ENCODE results near the gene DNAJC11.
"Not testable (repeated sequence)": the region's sequence is repeated elsewhere in the genome, so short reads cannot be mapped to it uniquely, and the experiment has no call there.

DNAJC11 gene

DNA sequence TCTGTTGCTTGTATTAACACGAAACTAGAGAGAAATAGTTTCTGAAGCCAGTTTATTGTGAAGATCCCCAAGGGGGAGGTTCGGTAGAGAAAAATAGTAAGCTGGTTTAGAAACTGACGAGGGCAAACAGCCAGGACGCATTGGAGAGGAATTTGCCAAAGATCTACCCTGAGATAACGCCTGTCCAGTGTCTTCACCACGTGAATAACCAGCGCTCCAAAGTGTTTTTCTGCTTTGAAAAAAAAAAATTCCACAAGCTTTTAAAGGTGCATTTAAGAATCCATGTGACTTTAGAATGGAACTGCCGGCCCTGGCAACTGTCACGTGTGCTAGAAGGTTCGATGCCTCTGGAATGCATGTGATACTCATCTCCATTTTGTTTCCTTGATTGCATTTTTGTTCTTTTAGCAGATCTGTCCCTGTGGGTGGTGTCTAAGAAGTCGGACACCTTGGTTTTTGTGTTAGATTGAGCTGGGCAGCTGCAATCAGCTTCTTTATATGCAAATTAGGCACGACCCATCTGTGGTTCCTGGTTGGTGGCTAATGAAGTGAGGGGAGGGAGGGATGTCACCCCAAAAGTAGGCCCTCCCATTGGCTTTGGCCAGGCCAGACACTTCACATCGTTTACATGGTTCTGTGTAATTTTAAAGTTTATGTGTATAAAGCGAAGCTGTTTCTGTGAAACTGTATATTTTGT lies 78.2 kb downstream of the DNAJC11 start:
- DNase-seq (ENCODE audit: low read depth) = no peak

DNA sequence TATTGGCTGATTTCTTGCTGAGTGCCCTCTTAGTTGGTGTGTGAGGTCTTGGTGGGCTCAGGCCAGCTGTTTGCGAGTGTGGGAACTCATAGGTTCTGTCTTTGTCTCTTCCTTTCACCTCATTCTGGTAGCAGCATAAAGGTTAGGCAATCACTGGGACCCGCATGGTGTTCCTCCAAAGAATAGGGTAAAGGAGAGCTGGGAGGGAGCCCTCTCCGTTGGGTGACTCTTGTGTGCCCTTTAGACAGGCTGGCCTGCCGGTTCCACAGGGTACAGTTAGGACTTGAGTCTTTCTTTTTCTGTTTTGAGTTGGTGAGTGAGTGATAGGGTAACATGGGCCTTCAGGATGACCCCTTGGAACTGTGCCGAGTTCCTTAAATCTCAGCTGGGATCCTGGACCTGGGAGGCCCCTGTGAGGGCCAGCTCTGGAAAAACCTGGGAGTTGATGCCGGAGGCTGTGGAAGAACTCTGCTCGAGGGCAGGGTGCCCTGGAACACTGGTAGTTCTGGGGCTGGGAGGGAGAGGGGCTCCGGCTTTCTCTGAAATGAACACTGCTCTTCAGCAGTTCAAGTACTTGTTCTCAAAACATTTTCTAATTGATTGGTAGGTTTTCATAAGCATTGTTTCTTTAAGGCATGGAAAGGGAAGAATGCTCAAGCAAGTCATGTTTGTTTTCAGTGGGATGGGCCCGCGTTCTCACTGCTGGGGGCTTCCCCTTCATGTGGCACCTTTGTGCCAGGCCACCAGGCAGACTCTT lies 79.0 kb downstream of the DNAJC11 start:
- DNase-seq (ENCODE audit: low read depth) = no peak

DNA sequence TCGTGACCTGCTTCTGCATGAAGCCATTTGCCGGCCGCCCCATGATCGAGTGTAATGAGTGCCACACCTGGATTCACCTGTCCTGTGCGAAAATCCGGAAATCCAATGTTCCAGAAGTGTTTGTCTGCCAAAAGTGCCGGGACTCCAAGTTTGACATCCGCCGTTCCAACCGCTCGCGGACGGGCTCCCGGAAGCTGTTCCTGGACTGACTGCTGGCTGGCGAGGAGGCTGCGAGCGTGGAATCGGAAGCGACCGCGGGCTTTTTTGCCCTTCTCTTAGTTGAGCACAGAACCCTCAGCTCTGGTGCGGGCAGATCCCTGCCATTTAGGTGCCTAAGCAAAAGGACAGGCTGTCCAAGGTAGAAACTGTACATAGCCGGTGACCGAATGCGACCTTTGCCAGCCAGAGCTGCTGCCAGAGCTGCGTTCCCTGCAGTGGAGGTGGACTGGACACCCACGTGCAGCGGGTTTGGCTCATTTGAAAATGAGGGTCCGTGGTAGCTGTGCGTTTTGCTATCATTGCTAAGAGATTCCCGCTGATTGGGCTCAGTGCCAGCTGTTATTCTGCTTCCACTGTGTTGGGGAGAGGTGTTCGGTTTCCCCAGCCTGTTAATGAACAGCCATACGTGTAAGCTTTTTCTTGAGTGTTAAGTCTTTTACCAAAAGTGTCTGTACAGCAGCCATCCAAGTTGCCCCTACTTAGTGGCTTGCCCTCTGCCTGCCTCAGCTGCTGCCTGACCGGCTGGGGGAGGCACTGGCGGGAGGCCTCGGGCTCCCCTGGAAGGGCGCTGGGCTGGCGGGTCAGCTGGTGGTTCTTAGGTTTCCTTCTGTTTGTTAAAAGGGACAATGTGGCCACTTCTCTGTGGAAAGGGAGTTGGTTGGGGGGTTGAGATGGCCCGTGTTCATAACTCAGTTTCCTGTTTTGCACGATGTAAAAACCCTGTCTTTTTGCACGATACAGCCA lies 79.9 kb downstream of the DNAJC11 start:
- no peak for DNase-seq (ENCODE audit: low read depth)

DNA sequence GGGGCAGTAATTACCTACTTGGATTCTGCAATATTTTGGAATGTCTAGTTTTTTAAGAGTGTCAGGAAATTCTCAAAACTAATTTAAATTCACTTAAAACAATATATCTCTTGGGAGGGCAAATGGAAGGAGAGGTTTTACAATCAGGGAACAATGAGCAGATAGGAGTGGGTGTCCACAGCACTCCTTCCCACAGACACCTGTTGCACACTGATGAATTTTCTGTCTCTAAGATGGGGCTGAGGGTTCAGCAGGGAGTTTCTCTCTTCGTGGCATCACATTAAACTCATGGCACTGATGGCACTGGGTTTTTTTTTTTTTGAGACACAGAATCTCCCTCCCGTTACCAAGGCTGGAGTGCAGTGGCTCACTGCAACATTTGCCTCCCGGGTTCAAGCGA lies 82.6 kb downstream of the DNAJC11 start:
- no peak for DNase-seq (ENCODE audit: low read depth)

DNA sequence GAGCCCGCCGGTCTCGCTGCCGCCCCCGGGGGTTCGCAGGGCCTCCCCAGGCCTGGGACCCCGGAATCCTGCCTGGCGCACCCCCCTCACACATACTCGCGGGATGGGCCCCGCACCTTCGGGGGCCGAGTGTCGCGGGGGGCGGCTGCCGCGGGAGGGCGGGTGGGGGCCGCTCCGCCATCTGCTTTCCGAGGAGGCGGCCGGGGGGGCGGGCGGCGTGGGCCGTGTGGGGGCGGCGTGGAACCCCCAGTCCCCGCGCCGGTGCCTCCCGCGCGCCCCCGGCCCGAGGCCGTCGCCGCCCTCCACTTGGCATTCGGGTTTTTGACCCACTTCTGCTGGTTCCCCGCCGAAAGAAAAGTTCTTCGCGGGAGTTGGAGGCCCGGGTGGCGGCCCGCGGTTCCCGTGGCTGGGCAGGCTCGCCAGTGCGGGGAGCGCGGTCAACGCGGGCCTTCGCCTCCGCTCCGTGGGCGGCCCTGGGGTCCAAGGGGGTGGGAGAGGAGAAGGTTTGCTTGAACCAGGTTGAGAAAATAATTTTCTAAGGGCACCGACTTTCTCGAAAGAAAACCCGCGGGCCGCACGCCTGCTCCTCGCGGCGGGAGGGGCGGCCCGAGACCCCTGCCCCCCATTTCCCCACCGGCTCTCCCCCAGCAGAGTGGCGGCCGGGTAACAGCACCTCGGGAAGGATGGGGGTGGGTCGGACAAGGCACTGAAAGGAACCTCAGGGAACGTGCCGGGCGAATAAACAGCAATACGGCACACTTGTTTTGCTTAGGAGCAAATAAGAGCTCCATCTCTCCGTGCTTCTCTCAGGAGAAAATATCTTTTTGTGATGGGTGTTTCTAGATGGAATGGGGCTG lies 86.5 kb downstream of the DNAJC11 start:
- DNase-seq (ENCODE audit: low read depth) = peak; percentile 22

DNA sequence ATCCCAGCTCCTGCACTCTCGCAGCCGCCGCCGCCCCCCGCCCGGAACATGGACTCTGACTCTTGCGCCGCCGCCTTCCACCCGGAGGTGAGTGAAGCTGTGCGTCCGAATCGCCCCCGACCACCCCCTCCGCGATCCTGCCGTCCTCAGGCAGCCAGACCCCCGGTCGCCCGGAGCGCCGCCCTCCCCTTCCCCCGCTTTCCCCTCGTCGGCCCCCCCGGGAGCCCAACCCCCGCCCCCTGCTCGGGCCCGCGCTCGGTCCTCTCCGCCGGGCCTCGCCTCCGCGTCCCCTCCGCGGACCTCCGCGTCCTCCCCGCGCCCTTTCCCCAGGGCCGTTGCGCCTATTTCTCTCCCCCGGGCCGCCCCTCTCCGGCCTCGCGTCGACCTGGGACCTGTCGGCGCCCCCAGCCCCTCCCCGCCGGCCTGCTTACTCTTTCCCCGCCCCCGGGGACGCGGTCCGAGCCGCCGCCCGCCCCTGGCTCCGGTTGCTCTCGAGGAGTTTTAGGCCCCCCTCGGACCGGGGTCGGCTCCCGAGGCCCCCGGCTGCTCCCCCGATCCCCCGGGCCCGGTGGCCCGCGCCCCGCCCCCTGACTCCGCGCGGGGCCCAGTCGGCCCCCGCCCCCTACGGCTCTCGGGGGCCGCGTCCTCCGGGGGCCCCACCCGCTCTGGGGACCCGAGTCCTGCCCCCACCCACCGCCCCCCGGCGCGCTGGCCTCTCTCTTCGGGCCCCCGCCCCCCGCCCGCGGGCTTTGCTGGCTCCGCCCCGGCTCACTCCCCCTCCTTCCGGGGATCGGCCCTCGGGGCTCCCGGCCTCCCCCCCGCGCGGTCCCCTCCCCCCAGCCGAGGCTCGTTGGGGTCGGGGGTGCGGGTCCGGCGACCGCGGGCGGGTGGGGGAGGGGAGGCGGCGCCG lies 87.3 kb downstream of the DNAJC11 start:
- peak; percentile 56 for DNase-seq (ENCODE audit: low read depth)

DNA sequence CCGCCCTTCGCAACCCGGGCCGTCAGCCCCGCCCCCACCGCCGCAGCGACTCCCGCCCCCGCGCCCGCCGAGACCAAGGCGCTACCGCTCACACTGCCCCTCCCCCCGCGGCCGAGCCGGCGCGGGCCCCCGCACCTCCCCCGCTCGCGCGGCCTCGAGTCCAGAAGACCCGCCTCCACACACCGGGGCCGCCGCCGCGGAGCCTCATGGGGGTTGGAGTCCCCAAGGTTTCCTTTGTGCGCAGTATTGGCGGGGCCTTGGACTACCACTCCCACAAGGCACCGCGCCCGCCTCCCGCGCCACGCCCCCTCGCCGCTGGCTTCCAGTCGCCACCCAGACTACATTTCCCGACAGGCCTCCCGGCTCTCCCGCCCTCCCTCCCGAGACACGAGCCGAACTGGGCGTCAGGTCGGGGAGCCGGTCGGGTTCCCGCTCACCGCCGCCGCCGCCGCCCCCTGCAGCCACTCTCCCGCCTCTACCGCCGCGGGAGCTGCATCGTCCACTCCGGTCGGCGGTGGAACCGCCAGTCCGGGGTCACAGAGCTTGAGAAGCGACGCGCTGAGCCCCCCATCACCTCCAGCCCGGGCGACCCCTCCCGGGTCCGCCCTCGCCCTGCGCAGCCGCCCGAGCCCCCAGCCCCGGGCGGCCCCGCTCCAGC lies 88.1 kb downstream of the DNAJC11 start, which contains the start of gene PHF13:
Gene PHF13, plus strand, starts transcription at position 371 of the 658 bp plus-strand sequence. CDS start 336 bp downstream, outside the sequence.
- DNase-seq (ENCODE audit: low read depth) = peak; percentile 98

DNA sequence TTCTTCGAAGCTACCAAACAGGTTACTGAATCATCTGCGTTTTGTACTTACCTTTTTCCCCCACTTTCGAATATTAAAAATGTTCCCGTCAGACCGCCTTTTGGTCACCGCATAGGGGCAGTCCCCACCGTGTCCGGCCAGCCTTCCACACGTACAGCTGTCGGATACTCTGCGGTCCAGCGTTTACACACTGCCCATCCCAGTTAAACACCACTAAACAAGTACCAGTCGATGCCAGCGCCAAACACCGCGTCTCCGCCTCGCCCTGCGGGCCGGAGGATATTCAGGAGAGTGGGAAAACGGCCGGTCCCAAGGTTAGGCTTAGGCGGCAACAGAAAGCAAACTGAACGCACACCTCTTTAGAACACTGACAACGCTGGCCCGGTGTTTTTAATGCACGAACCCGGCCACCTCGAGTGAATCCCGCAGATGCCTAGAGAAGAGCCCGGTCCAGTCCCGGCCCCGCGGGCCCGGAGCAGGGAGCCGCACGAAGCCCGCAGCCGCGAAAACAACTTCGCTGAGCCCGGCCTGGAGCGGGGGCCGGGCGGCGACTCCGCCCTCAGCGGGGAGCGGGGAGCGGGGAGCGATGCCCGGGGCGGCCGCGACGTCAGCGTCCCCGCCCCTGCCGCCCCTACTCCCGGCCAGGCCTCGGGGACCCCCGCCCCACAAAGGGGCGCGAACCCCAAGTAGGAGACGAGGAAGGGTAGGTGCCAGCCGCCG lies 88.8 kb downstream of the DNAJC11 start:
- DNase-seq (ENCODE audit: low read depth) = peak; percentile 56

DNA sequence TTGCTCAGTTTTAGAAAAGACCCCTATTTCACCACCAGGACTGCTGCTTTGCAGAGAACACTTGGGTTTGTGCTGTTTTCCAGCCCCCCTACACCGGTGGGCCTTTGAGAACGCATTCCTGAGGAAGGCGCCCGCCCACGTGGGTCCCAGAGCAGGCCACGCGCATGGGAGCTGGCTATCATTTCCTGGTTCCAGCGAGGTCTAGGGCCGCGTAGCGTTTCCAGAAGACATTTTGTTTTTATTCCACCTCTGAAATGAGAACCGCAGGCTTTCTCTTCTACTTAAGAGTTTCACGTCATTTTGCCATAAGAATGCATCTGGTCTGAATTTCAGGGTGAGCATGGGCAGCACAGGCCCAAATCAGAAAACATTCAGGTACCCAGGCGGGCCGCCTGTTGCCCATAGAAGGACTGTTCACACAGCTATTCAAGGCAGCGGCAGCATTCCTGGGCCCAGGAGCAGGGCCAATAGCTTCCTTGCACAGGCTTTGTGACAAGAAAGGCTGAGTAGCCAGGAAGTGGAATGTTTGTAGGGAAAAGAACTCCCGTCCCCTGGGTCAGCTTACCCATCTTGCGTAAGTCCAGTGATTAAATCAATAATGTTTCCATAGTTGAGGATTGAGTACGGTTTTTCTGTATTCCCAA lies 97.6 kb downstream of the DNAJC11 start:
- peak; percentile 79 for DNase-seq (ENCODE audit: low read depth)

DNA sequence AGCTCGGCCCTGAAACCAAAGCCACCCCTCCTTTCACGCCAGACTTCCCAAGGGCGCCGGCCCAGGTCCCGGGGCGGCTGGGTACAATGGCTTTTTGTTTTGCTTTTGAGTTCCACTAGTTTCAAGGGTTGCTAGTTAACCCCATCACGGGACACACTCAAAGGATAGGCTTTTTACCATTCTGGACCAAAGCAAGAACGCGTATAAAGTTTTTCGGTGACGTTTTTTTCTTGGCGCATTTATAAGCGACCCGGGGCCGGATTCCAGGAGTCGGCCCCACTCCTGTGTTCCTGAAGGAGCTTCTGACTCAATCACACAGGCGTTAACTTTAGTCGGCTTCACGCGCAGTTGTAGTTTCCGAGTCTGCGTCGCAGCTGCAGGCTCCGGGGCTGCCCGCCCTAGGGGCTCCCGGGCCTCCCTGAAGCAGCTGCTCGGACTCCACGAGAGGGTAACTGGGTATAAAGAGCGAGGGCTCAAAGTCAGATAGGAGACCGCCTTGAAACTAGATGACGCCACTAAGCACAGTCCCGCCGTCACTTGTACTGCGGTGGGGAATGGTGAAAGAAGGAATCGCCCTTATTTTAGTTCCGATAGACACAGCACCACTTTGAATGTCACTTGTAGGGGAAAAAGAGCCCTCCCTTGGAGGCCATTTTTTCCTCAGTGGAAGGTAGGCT lies 98.2 kb downstream of the DNAJC11 start:
- peak; percentile 81 for DNase-seq (ENCODE audit: low read depth)

DNA sequence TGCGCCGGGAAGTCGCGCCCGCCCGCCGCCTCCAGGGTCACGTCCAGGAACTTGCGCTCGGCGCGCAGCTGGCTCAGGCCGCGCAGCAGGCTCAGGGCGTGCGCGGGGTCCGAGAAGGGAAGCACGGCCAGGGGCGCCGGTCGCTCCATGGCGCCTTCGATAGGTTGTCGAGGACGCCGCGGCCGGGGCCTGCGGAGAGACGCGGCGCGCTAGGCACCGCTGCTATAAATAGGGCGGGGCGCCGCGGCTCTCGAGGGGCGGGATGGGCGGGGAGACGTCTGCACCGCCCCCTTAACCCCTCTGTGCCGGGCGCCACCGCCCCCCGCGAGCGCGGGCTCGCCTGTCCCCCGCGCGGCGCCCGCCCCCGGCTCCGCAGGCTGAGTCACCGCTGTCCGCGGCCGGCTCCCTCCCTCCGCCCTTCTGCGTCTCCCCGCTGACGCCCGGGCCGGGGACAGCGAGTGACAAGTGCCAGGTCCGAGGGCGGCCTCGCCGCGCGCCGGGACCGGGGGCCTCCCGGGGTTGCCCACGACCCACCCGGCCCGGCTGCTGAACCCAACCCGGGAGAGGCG lies 98.9 kb downstream of the DNAJC11 start, which contains the start of gene KLHL21:
Gene KLHL21, minus strand, starts transcription at position 201 of the 569 bp plus-strand sequence. Its CDS starts 52 bp downstream, at position 149.
- DNase-seq (ENCODE audit: low read depth) = peak; percentile 91

DNA sequence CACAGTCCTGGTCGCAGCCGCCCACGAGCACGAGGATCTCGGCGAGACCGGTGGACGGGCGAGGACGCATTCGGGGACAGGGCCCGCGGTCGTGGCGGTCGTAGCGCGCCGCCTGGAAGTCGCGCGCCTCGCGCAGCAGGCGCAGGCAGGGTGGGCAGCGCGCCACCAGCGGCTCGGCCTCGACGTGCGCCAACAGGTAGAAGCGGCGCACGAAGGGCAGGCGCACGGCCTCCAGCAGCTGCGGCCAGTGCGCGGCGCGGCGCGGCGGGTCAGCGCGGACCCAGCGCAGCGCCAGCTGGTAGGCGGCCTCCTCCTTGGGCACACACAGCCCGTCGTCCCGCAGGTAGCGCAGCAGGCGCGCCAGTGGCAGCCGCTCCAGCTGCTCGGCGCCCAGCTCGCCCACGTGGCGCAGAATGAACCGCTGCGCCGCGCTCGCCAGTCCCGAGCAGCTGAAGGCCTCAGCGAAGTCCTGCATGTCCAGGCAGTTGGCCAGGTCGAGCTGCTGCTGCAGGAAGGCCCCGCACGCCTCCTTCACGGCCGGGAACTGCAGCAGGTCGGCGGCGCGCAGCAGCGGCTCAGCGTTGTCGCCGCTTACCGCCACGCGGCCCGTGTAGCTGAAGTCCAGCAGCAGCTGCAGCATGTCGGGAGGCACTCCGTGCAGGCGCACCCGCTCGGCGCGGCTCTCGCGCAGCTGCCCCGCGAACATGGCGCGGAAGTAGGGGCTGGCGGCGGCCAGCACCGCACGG lies 99.5 kb downstream of the DNAJC11 start:
- DNase-seq (ENCODE audit: low read depth) = peak; percentile 37

DNA sequence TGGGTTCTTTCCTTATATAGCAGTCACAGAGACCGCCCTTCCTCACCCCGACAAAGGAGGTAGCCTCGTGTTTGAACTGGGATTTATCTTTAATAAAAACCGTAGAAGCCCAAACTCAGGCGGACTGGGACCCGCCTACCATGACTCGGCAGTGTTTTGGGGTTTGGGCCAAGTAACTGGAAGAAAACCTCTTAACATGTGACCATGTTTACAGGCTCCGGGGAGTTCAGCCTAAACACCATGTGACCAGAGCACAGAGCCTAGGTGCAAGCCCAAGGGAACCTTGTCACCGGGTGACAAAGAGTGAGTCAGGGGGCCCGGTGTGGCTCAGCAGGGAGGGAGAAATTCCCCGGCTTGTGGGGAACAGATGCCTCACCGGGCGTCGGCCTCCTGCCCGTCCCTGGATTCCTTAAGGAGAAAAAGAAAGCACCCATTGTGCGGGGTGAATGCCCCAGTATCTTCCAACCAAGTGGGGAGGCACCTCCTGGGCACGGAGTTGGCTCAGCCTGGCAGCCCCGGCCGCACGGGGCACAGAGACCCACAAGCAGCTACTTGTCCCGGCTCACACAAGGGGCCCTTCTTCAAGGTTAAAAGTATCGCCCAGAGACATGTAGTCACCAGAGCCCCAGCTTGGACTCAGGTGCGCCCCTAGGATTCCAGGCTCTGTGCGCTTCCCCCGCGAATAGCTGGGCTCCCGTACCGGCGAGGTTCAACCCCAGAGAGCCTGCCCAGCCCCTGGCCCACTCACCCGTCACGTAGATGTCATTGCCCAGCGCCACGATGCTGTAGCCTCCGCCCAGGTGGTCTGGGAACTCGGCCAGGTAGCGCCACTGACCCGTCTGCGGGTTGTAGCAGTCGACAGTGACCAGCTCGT lies 100.3 kb downstream of the DNAJC11 start:
- DNase-seq (ENCODE audit: low read depth) = peak; percentile 99

DNA sequence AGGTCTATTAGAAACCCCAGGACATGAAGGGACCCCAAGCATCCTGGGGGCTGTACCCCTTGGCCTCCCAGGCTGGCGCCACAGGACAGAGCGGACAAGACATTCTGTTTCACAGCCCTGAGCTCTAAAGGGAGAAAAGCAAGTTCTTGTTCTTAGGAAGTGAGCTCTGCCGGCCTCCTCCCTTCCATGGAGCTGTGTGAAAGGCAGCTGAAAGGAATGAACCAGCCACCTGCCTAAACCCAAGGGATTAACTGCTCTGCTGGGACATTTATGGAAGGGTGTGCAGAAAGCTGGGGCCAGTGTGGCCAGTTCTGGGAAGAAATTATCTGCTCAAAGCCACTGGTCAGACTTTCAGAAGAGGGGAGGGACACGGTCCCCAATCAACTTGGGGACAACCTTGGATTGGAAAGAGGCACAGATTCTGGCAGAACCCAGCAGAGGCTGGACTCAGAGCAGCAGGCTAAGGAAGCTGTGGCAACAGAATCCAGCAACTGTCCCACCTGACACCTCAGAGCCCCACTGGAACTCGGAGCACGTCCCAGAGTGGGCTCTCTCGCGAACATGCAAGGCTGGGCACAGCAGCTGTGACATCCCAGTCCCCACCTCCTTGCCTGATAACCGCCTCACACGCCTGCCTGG lies 101.1 kb downstream of the DNAJC11 start:
- DNase-seq (ENCODE audit: low read depth) = peak; percentile 23

DNA sequence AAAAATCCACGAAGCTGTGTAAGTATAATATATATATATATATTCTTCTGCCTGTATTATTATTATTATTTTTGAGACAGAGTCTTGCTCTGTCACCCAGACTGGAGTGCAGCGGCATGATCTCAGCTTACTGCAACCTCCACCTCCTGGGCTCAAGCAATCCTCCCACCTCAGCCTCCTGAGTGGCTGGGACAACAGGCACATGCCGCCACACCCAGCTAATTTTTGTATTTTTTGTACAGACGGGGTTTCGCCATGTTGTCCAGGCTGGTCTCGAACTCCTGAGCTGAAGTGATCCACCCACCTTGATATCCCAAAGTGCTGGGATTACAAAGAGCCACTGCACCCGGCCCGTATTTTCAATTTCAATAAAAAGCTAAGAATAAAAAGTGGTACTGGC lies 101.6 kb downstream of the DNAJC11 start:
- not testable (repeated sequence) for DNase-seq (ENCODE audit: low read depth)

Measured in ELR (cell line).